ENCODE data around the gene ROBO1.

DNA sequence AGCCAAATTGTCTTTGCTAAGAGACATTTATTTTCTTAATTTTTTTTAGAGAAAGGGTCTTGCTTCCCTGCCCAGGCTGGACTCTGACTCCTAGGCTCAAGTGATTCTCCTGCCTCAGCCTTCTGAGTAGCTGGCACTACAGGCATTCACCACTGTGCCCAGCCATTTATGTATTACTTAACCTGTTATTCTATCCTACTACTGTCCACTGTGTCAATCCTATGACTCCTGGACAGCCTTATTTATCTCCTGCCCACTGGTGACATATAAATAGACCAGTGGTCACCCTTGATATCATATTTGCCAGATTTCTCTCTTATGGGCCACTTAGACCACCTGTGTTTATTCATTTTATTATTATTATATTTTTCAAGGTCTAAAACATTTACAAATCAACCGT is 161.4 kb downstream of the ROBO1 start:
- no peak for TF ChIP-seq POLR2A (IDR thresholded peaks at IDR 0.05)
- TF ChIP-seq, protein P1, sequence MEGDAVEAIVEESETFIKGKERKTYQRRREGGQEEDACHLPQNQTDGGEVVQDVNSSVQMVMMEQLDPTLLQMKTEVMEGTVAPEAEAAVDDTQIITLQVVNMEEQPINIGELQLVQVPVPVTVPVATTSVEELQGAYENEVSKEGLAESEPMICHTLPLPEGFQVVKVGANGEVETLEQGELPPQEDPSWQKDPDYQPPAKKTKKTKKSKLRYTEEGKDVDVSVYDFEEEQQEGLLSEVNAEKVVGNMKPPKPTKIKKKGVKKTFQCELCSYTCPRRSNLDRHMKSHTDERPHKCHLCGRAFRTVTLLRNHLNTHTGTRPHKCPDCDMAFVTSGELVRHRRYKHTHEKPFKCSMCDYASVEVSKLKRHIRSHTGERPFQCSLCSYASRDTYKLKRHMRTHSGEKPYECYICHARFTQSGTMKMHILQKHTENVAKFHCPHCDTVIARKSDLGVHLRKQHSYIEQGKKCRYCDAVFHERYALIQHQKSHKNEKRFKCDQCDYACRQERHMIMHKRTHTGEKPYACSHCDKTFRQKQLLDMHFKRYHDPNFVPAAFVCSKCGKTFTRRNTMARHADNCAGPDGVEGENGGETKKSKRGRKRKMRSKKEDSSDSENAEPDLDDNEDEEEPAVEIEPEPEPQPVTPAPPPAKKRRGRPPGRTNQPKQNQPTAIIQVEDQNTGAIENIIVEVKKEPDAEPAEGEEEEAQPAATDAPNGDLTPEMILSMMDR (IDR thresholded peaks at IDR 0.05): no peak
